GM12878 (cell line): ENCODE measurements around the gene SCN5A. TPM values are rescaled to one million over a fixed set of nuclear protein-coding genes. Genes with fewer than 3 reads are reported as not detected.

ENCODE experiments used
- ATAC-seq: fragments of 200-7000 bp; cut with Tn5 transposase; 3 replicates; pipeline ENCODE4 v1.9.1; 2020; ENCODE audit warnings: mild to moderate bottlenecking, moderate library complexity
- BruUV-seq: library from RNA; stranded (reverse); fragments of 400-500 nt; replicated peaks from 2 replicates; lab custom pipeline; 2021; lab: Mats Ljungman, UMichigan
- CTCF ChIA-PET: fragments of 300-600 bp; sonication (Branson Sonifier 250); formaldehyde crosslinking; extraction: SDS; loops from one replicate; lab custom pipeline; 2021; ENCODE audit warnings: inconsistent platforms; lab: Yijun Ruan, JAX
- POLR2A ChIA-PET: fragments of 350-600 bp; formaldehyde crosslinking; extraction: SDS; loops from one replicate; lab custom pipeline; 2021; ENCODE audit warnings: inconsistent platforms; lab: Charles Lee
- RAD21 ChIA-PET: fragments of 300-600 bp; sonication (Branson Sonifier 250); formaldehyde crosslinking; loops from one replicate; lab custom pipeline; 2023; ENCODE audit warnings: antibody characterized with exemption; ENCODE audit not compliant: unreplicated experiment; lab: Charles Lee
- SMC1A ChIA-PET: fragments of 300-600 bp; sonication (Branson Sonifier 250); formaldehyde crosslinking; loops from one replicate; lab custom pipeline; 2023; ENCODE audit not compliant: unreplicated experiment, uncharacterized antibody; lab: Charles Lee
- DNase-seq: peaks from one replicate; pipeline ENCODE4 v3.0.0-alpha.2; 2011; ENCODE audit warnings: low read depth, low spot score
- FAIRE-seq: peaks from 3 replicates; lab custom pipeline; 2011; peaks lifted over from hg19 to GRCh38; lab: Jason Lieb, UNC
- H2AFZ ChIP-seq: 2 replicates; pipeline ENCODE4 v1.6.0; 2011; ENCODE audit warnings: low read depth, low read length, control low read depth; ENCODE audit not compliant: control insufficient read depth
- H3K27ac ChIP-seq: 2 replicates; pipeline ENCODE4 v1.5.1; 2011; ENCODE audit warnings: control low read depth; ENCODE audit not compliant: control insufficient read depth, insufficient read depth
- H3K27me3 ChIP-seq, 2 experiments: replicated peaks in 1 of 2; 2 replicates each; pipeline versions ENCODE4 v1.6.0 to v1.6.1; 2011; ENCODE audit warnings: low read length in 1 of 2; ENCODE audit not compliant: control insufficient read depth in 2 of 2, insufficient read depth in 2 of 2
- H3K36me3 ChIP-seq, 2 experiments: 2 replicates each; pipeline ENCODE4 v1.5.1; 2011; ENCODE audit warnings: low read length in 1 of 2; ENCODE audit not compliant: control insufficient read depth in 2 of 2, insufficient read depth in 2 of 2
- H3K4me1 ChIP-seq: 2 replicates; pipeline ENCODE4 v1.6.1; 2011; ENCODE audit warnings: mild to moderate bottlenecking, low read length, moderate library complexity, mixed read lengths; ENCODE audit not compliant: control insufficient read depth, insufficient read depth
- H3K4me2 ChIP-seq: 2 replicates; pipeline ENCODE4 v1.6.0; 2011; ENCODE audit warnings: control low read depth; ENCODE audit not compliant: control insufficient read depth, insufficient read depth
- H3K4me3 ChIP-seq: fragments of 200-600 bp; sonication (generic); 2 replicates; pipeline ENCODE4 v1.5.1; 2016
- H3K79me2 ChIP-seq: 2 replicates; pipeline ENCODE4 v1.6.0; 2011; ENCODE audit warnings: low read length; ENCODE audit not compliant: control insufficient read depth, insufficient read depth
- H3K9ac ChIP-seq: 2 replicates; pipeline ENCODE4 v1.8.0; 2011; ENCODE audit warnings: low read length, control low read depth, mixed read lengths; ENCODE audit not compliant: control insufficient read depth, insufficient read depth
- H3K9me3 ChIP-seq: replicated peaks from 3 replicates; pipeline ENCODE4 v1.5.1; 2011; ENCODE audit warnings: mild to moderate bottlenecking, low read length; ENCODE audit not compliant: control insufficient read depth, insufficient read depth
- H4K20me1 ChIP-seq: 2 replicates; pipeline ENCODE4 v1.6.0; 2011; ENCODE audit not compliant: control insufficient read depth, insufficient read depth
- IKZF2 ChIP-seq, 2 experiments: fragments of 450-650 bp; IDR thresholded peaks; 2 replicates each; pipeline ENCODE4 v1.6.1; 2017; ENCODE audit warnings: mild to moderate bottlenecking in 2 of 2, moderate library complexity in 2 of 2
- NFIC ChIP-seq: IDR thresholded peaks from 2 replicates; pipeline ENCODE4 v1.6.1; 2012; ENCODE audit warnings: low read depth, mild to moderate bottlenecking, inconsistent platforms, low read length, moderate library complexity
- POLR2A ChIP-seq: IDR thresholded peaks from 2 replicates; pipeline ENCODE4 v1.6.1; 2011; ENCODE audit warnings: low read depth, mild to moderate bottlenecking, low read length
- RAD51 ChIP-seq: fragments of 450-650 bp; IDR thresholded peaks from 2 replicates; pipeline ENCODE4 v1.6.1; 2016; ENCODE audit warnings: moderate library complexity, mild to moderate bottlenecking, inconsistent platforms
- SIX5 ChIP-seq: IDR thresholded peaks from 2 replicates; pipeline ENCODE4 v1.6.1; 2011; ENCODE audit warnings: mild to moderate bottlenecking, low read depth, low read length, moderate library complexity; ENCODE audit not compliant: severe bottlenecking
- SMAD1 ChIP-seq: fragments of 450-650 bp; IDR thresholded peaks from 2 replicates; pipeline ENCODE4 v1.6.1; 2018; ENCODE audit warnings: mild to moderate bottlenecking, low read depth; ENCODE audit not compliant: partially characterized antibody
- SUPT20H ChIP-seq: IDR thresholded peaks from 2 replicates; pipeline ENCODE4 v1.6.1; 2011; ENCODE audit warnings: low read depth, mild to moderate bottlenecking, low read length, moderate library complexity, borderline replicate concordance; ENCODE audit not compliant: control insufficient read depth
- ZNF24 ChIP-seq: fragments of 450-650 bp; IDR thresholded peaks from 2 replicates; pipeline ENCODE4 v1.6.1; 2017; ENCODE audit warnings: antibody characterized with exemption, mild to moderate bottlenecking
- WGBS: methylation state at CpG from one replicate; pipeline ENCODE4 v1.1.6; 2016; ENCODE audit warnings: low lambda C conversion rate; ENCODE audit not compliant: insufficient replicate concordance, insufficient coverage; ENCODE audit errors: missing lambda C conversion rate; 5-methylcytosine and 5-hydroxymethylcytosine counted together
- in situ Hi-C: fragments of 300-500 bp; cut with MboI; formaldehyde crosslinking; loops from 9 replicates; pipeline ENCODE4 v1.14.3; 2018; ENCODE audit warnings: mixed read lengths
- intact Hi-C: fragments of 100-400 bp; cut with micrococcal nuclease; formaldehyde crosslinking; loops from one replicate; pipeline ENCODE4 v1.14.2; 2022; ENCODE audit not compliant: unreplicated experiment
- polyA plus RNA-seq, 11 experiments: library from polyadenylated mRNA; depleted of rRNA in 4 of 11; unstranded in 6 of 11; stranded (reverse) in 5 of 11; fragments of >200 nt; fragmentation: Nextera tagmentation in 4 of 11; fragmentation: Illumina TruSeq in 1 of 11; extraction: Ambion mirVana in 4 of 11; extraction: Trizol in 1 of 11; gene quantifications; 1 replicate in 1 of 11; 2 replicates in 10 of 11; pipeline versions ENCODE4 v1.2.1 to v1.2.3, GENCODE V29; 2011 to 2016; ENCODE audit warnings: inconsistent platforms in 2 of 11, missing spikeins in 2 of 11, low read depth in 1 of 11
- total RNA-seq, 4 experiments: library from RNA; depleted of rRNA in 3 of 4; stranded (reverse); fragments of >200 nt in 3 of 4; fragmentation: Illumina TruSeq in 1 of 4; extraction: Trizol in 1 of 4; gene quantifications; 2 replicates each; pipeline versions ENCODE4 v1.2.1 to v1.2.3, GENCODE V29; 2013 to 2021
- TF ChIP-seq, protein P1 (sequence below): fragments of 450-650 bp; IDR thresholded peaks from 2 replicates; pipeline ENCODE4 v1.6.1; 2016; ENCODE audit warnings: mild to moderate bottlenecking, moderate library complexity, borderline replicate concordance
- TF ChIP-seq, protein P2 (sequence below): IDR thresholded peaks from 2 replicates; pipeline ENCODE4 v1.6.1; 2011; ENCODE audit warnings: borderline replicate concordance, low read depth, mild to moderate bottlenecking, moderate library complexity, mixed read lengths, low read length; ENCODE audit not compliant: insufficient read depth; ENCODE audit errors: extremely low read length
- TF ChIP-seq, protein P3 (sequence below): IDR thresholded peaks from 2 replicates; pipeline ENCODE4 v1.6.1; 2011; ENCODE audit warnings: low read depth, mild to moderate bottlenecking, low read length, moderate library complexity, borderline replicate concordance; ENCODE audit errors: extremely low read depth
- TF ChIP-seq, protein P4 (sequence below): IDR thresholded peaks from 2 replicates; pipeline ENCODE4 v1.6.1; 2012; ENCODE audit warnings: low read depth, low read length, improper control_type of control experiment

Gene SCN5A
- total and polyA plus RNA-seq, 10 of the 15 experiments (the other 5 are each of a cell fraction or from before 2014, with no cell fraction given) = not detected

DNA sequence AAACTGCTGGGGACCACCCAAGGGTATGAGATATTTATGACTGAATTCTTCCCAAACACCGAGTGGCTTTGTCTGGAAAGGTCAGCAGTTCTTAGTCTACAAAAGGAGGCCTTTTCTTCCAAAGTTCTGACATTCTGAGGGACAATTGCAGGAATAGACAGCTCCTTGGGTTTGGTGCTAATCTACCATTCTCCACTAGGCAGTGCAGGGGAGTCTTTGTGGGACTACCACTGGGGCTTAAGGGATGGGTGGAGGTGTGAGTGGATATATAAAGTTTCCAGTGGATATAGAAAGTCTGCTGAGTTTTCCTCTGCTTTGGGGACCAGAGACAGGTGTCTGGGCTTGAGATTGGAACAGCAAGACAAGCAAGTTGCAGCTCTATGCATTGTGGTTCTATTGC lies 90.6 kb downstream of the SCN5A start (continued):
- TF ChIP-seq POLR2A = no peak
- no peak for TF ChIP-seq SIX5
- TF ChIP-seq, all 136 proteins: peak for 0

DNA sequence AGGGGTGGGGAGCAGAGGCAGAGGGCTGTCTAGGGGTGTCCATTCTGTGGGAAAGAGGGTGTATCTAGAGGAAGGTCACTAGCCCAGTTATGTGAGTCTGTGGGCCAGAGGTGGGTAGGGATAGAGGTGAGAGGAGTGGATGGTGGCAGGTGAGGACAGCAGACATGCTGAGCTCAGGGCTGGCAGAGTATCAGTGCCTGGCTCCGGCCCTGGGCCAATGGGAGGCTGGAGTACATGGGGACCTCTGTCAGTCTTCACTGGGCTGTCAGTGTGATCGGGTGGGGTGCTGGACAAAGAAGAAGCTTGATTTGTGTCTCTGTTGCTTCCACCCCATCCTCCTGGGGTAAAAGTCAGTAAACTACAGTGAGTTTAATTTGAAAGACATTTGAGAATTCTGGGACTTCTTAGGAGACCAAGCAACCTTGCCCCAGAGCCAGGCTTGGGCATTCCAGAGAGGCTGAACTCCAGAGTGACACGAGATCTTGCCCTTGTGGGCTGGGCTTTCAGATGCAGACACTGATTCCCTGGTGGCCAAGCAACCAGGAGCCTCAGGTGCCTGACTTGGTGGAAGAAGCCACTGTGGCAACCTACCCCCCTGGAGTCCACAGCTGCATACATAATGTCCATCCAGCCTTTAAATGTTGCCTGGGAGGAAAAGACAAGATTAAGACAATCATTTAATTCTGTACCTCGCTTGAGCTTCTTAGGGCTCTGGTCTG lies 92.7 kb downstream of the SCN5A start:
- FAIRE-seq (no peak), ATAC-seq (no peak), DNase-seq (no peak)
- CTCF ChIA-PET = no interaction called here
- Histone ChIP-seq H3K79me2 (no peaks in the 10 kb centered on the region), H3K9ac (no peak overlapping the region), H2AFZ (no peak overlapping the region), H3K4me2 (no peak overlapping the region), H3K4me3 (no peak overlapping the region), H3K9me3 (no peaks in the 10 kb centered on the region; the same call in 2 of the 3 replicates), H3K27ac (no peak overlapping the region), H3K27me3 (no peaks in the 10 kb centered on the region), H3K4me1 (no peaks in the 10 kb centered on the region), H4K20me1 (no peaks in the 10 kb centered on the region), H3K36me3 (no peaks in the 10 kb centered on the region)
- RAD21 ChIA-PET = no interaction called here
- in situ Hi-C loops (no loop called here), intact Hi-C loops (no loop called here)
- SMC1A ChIA-PET = interaction anchor here (1.6 kb wide), 1 partner anchor 62 kb away, joined by 3 read pairs; no protein-coding TSS in a partner anchor
- TF ChIP-seq SMAD1 = no peak
- TF ChIP-seq ZNF24 = no peak
- no peak for TF ChIP-seq IKZF2 (IDR thresholded peaks at IDR 0.05)
- no peak for TF ChIP-seq RAD51
- TF ChIP-seq, protein P1, sequence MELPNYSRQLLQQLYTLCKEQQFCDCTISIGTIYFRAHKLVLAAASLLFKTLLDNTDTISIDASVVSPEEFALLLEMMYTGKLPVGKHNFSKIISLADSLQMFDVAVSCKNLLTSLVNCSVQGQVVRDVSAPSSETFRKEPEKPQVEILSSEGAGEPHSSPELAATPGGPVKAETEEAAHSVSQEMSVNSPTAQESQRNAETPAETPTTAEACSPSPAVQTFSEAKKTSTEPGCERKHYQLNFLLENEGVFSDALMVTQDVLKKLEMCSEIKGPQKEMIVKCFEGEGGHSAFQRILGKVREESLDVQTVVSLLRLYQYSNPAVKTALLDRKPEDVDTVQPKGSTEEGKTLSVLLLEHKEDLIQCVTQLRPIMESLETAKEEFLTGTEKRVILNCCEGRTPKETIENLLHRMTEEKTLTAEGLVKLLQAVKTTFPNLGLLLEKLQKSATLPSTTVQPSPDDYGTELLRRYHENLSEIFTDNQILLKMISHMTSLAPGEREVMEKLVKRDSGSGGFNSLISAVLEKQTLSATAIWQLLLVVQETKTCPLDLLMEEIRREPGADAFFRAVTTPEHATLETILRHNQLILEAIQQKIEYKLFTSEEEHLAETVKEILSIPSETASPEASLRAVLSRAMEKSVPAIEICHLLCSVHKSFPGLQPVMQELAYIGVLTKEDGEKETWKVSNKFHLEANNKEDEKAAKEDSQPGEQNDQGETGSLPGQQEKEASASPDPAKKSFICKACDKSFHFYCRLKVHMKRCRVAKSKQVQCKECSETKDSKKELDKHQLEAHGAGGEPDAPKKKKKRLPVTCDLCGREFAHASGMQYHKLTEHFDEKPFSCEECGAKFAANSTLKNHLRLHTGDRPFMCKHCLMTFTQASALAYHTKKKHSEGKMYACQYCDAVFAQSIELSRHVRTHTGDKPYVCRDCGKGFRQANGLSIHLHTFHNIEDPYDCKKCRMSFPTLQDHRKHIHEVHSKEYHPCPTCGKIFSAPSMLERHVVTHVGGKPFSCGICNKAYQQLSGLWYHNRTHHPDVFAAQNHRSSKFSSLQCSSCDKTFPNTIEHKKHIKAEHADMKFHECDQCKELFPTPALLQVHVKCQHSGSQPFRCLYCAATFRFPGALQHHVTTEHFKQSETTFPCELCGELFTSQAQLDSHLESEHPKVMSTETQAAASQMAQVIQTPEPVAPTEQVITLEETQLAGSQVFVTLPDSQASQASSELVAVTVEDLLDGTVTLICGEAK = no peak
- TF ChIP-seq SUPT20H = no peak
- TF ChIP-seq, protein P2, sequence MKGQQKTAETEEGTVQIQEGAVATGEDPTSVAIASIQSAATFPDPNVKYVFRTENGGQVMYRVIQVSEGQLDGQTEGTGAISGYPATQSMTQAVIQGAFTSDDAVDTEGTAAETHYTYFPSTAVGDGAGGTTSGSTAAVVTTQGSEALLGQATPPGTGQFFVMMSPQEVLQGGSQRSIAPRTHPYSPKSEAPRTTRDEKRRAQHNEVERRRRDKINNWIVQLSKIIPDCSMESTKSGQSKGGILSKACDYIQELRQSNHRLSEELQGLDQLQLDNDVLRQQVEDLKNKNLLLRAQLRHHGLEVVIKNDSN = no peak
- TF ChIP-seq, protein P3, sequence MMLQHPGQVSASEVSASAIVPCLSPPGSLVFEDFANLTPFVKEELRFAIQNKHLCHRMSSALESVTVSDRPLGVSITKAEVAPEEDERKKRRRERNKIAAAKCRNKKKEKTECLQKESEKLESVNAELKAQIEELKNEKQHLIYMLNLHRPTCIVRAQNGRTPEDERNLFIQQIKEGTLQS = no peak
- TF ChIP-seq NFIC = no peak
- TF ChIP-seq, protein P4, sequence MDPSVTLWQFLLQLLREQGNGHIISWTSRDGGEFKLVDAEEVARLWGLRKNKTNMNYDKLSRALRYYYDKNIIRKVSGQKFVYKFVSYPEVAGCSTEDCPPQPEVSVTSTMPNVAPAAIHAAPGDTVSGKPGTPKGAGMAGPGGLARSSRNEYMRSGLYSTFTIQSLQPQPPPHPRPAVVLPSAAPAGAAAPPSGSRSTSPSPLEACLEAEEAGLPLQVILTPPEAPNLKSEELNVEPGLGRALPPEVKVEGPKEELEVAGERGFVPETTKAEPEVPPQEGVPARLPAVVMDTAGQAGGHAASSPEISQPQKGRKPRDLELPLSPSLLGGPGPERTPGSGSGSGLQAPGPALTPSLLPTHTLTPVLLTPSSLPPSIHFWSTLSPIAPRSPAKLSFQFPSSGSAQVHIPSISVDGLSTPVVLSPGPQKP = no peak
- 0% methylated on average over 4 of the region's 4 CpGs for WGBS
- POLR2A ChIA-PET = no interaction called here
- no TSS peak for BruUV-seq
